NCI-H2107 (cell line): ENCODE measurements around the gene NEK4.
"Not testable (repeated sequence)": the region's sequence is repeated elsewhere in the genome, so short reads cannot be mapped to it uniquely, and the experiment has no call there.

ENCODE experiments used
- DNase-seq: peaks from one replicate; lab custom pipeline; 2025; lab: John Stamatoyannopoulos, UW

The NEK4 gene

DNA sequence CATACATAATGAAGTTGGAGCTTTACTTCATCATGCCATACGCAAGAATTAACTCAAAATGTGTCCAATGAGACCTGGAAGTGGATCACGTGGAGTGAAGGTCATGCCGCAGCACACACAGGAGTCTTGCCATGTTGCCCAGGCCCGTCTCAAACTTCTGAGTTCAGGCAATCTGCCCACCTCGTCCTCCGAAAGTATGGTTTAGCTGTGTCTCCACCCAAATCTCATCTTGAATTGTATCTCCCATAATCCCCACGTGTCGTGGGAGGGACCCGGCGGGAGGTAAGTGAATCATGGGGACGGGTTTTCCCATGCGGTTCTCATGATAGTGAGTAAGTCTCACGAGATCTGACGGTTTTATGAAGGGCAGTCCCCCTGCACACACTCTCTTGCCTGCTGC, 39.1 kb downstream of the NEK4 start:
- DNase-seq: no peak

DNA sequence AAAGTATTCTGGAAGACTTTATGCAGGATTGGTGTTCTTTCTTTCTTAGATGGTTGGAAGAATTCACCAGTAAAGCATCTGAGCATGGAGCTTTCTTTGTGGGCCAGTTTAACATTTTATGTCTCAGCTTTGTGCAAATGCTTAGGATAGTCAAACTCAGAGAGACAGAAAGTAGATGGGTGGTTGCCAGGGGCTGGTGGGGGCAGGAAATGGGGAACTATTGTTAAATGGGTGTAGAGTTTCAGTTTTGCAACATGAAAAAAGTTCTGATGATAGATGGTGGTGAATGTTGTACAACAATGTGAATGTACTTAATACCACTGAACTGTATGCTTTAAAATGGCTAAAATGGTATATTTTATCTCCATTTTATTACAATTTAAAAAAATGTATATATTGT, 40.1 kb downstream of the NEK4 start:
- no peak for DNase-seq

DNA sequence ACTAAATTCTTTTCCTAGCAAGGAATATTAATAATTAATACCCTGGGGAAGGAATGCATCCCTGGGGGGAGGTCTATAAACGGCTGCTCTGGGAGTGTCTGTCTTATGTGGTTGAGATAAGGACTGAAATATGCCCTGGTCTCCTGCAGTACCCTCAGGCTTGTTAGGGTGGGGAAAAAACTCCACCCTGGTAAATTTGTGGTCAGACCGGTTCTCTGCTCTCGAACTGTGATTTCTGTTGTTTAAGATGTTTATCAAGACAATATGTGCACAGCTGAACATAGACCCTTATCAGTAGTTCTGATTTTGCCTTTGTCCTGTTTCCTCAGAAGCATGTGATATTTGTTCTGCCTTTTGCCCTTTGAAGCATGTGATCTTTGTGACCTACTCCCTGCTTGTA, 42.0 kb downstream of the NEK4 start:
- not testable (repeated sequence) for DNase-seq

DNA sequence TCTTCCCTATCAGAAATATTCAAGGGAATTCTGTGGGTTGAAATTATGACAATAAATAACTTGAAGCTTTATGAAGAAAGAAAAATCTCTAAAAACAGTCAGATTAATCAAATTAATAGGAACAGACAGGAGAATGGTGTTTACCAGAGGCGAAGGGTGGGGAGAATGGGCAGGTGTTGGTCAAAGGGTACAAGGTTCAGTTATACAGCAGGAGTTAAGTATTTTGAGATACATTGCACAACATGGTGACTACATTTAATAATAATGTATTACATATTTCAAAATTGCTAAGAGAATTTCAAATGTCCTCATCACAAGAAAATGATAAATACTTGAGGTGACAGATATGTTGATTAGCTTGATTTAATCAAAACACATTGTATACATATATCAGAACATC, 46.2 kb downstream of the NEK4 start:
- no peak for DNase-seq

DNA sequence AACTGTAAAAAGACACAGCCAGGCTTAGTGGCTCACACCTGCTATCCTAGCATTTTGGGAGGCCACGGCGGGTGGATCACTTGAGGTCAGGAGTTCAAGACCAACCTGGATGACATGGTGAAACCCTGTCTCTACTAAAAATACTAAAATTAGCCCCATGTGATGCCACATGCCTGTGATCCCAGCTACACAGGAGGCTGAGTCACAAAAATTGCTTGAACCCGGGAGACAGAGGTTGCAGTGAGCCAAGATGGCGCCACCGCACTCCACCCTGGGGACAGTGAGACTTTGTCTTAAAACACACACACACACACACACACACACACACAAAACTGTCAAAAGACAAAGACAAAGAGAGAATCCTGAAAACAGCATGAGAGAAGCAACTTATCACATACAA, 46.8 kb downstream of the NEK4 start:
- DNase-seq: no peak

DNA sequence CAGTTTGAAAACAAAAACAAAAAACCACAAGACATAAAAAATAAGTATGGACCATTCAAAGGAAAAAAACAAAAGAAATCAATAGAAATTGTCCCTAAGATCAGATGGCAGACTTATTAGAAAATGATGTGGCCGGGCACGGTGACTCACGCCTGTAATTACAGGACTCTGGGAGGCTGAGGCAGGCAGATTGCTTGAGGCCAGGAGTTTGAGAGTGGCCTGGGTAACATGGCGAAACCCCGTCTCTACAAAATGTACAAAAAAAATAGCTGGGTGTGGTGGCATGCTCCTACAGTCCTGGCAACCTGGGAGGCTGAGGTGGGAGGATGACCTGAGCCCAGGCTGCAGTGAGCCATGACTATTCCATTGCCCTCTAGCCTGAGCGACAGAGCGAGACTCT, 48.2 kb downstream of the NEK4 start:
- DNase-seq: no peak

DNA sequence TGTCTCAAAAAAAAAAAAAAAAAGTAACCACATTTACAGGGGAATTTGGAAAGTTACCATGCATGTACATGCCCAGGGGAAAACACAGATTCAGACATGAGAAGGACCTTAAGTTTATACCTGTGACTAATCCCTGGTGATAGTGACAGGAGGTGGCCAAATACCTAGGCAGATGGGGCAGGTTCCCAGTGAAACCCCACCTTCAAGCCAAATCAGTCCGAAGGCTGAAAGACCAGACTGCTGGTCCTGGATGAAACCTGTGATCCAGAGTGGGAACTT, 49.1 kb downstream of the NEK4 start:
- DNase-seq: no peak

DNA sequence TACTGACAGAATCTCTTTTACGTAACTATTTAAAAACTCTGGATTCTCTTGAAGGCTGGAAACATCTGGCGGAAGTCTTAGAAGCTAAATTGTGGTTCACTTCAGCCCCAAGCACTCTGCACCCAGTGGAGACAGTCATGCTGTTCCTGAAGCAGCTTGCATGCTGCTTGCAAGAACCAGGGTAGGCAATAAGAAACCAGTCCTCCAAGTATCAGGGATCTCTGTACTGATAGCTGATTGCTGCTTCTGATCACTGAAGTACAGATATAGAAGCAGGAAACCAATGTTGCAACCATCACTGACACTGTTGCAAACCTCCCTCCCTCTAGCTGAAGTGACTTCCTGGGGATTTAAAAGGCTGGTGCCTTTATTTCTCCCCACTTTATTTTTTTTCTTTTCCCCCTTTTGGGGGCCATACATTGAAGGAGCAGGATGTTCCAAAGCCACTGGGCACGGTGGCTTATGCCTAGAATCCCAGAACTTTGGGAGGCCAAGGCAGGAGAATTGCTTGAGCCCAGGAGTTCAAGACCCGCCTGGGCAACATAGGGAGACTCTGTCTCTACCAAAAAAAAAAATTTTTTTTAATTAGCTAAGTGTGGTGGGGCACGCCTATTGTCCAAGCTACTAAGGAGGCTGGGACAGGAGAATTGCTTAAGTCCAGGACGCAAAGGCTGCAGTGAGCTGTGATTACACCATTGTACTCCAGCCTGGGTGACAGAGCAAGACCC, 49.6 kb downstream of the NEK4 start:
- DNase-seq: no peak

DNA sequence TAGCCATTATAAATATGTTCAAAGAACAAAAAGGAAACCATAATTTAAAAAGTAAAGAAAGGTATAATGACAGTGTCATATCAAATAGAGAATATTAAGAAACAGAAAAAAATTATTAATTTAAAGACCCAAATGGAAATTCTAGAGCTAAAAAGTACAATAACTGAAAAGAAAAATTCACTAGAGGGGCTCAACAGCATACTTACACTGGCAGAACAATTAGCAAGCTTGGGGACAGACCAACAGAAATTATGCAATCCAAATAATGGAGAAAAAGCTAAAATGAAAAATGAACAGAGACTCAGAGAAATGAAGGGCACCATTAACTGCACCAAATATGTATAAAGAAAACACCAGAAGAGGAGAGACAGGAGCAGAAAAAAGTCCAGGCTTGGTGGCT, 51.1 kb downstream of the NEK4 start:
- no peak for DNase-seq

DNA sequence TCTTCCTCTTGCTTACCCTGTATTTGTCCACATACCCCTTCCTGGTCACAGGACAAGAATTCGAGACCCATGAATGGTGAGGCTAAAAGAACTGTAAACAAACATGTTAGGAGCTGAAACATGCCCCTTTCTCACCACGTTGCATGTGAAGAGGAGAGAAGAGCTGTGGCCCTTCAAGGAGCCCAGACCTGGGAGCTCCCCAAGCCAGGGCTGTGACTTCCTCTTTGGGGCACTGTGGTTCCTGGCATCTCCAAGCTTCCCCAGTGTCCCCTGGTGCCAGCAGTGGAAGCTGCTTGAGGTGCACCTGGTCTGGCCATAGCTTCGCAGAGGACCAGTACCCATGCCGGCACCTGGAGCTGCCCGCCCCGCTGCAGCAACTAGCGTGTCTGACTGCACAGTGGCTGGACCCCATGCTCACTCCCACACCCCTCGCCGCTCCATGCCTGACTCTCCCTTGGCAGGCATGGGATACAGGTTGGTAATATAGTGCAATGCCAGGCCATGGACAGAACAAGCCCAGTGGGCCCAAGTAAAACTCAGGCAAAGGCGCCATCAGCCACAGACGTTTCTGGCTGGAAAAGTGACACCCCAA, 54.9 kb downstream of the NEK4 start:
- no peak for DNase-seq

DNA sequence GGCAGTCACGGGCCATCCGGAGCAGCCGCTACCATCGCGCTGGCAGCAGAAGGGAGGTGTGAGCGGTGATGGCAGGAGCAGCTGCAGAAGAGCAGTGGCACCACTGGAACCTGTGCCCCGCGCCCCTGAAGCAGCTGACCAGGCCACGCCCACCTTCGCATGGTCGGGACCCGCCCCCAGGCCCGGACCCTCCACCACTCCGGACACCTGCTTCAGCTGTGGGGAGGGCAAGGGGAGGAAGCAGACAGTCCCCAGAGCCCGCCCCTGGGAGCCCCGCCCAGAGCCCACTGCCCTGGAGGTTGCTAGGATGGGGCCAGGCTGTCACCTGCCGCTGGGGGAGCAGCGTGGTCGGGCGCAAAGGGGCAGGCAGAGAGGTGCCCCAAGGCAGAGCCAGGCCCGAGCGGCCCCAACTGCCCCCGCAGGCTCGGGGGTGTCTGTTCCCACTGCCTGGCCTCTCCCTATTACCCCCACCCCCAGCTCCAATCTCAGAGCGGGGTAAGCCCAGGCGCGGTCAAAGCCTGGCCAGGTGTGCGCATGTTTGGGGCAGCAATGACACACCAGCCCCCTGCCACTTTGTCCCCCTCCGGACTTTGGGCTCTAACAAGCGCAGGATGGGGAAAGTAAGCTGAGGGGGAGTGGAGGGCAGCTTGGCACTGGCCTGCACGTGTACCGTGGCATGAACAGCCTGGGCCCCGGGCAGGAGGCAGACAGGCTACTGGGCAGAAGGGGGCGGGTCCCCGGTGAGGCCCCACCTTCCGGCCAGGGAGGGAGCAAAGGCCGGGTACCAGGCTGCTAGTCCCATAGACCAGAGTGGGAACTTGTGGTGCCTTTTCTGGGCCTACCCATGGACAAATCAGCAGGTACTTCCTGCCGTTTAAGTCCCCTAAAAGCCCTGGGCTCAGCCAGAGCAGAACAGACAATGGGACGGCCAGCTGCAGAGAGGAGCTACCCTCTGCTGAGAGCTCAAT, 56.1 kb downstream of the NEK4 start:
- no peak for DNase-seq

DNA sequence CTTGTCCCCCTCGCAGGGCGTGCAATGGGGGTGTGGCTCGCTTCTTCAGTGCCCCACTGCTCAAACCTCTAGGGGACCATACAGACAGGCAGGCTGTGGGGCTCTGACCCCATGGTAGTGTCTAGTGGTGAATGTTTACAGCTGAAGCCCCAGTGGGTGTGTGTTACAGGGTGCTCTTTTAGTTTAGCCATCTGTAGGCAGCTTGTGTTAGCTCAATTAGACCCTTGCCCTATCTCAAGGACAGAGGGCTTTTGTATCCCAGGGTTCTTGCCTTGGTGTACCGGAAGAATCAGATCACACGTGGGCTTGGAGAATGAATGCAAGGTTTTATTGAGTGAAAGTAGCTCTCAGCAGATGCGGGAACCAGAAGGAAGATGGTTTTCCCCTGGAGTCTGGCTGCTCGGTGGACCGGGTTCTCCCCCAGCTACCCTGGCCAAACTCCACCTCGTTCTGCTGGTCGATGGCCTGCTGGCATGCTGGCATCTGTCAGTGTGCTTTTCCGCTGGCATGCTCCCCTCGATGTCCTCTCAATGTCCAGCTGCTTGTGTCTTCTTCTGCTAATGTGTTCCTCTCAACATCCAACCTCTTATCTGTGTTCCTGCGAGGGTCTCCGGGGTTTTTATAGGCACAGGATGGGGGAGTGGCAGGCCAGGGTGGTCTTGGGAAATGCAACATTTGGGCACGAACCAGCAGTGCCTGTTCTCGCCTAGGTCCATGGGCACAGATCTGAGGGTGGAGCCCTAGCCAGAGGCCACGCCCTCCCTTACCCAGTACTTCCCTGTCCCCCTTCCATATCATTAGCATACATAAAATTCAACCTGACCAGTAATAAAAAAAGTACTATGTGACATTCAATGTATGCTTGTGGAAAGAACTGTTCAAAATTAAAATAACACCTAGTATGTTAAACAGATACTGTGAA, 58.2 kb downstream of the NEK4 start:
- DNase-seq: no peak

DNA sequence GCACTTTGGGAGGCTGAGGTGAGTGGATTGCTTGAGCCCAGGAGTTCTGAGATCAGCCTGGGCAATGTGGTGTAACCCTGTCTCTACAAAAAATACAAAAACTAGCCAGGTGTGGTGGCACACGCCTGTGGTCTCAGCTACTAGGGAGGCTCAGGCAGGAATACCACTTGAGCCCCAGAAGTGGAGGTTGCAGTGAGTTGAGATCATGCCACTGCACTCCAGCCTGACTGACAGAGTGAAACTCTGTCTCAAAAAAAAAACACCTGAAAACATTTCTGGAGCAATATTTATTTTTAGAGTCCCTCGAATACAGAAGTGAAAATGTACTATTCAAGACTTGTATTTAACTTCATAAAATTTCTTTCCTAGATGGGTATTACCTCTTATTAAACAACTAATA, 60.2 kb downstream of the NEK4 start:
- no peak for DNase-seq

DNA sequence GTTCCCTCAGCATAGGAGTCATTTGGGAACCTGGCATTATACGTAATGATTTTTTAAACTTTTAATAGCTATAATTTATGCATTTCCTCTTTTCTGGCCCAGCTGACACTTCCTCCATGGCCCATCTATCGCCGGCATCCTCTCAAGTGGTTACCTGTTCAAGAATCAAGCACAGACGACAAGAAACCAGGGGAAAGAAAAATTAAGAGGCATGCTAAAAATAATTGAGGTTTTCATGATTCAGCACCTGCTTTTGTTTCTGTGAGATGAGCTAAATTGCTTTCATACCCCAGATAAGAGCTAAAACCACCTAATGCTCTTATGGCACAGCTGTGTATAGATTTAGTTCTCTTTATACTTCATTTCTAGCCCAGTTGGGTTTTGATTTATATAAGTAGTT, 63.2 kb downstream of the NEK4 start:
- DNase-seq: no peak

DNA sequence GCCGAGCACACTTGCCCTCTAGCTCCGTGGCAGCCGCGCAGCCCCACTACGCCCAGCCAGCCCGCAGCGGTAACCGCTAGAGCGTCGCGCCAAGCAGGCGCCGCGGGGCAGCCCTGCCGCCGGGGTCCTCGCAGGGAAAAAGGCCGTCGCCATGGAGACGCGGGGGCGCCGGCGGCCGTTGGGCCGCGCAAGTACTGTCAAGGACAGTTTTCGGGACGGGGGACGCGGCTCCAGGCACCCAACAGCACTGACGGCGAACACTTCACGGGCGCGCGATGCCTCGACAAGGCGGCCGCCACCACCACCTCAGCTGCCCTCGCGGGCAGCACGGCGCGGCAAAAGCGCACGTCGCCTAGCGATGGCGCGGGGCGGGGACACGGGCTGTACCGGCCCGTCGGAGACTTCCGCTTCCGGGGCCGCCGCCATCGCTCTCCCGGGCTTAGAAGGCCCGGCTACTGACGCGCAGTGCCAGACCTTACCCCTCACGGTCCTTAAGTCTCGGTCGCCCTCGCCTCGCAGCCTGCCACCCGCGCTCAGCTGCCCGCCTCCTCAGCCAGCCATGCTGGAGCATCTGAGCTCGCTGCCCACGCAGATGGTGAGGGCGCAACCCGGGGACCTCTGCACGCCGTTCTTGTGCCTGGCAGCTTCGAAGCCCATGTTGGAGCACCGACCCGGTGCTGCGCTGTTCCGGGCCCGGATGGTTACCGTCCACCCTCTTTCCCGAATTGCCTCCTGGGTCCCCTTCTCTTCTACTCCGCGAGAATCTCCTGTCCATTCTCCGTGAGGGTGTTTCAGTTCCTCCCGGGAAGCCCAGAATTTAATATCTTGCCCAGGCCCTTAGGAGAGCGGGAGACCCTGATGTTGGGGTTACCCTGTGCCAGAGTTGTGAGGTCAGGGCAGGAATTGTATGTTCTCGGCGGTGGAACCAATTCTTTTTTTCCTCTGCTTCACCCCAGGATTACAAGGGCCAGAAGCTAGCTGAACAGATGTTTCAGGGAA, 64.8 kb downstream of the NEK4 start, which contains the start of the genes GLT8D1 and SPCS1:
GLT8D1 (minus strand) TSS at position 104 of the 999 bp plus-strand sequence. CDS start 5,331 bp downstream, outside the sequence.
SPCS1 (plus strand) TSS at position 419 of the 999 bp plus-strand sequence; CDS start at position 560, 141 bp downstream.
- DNase-seq: no peak

DNA sequence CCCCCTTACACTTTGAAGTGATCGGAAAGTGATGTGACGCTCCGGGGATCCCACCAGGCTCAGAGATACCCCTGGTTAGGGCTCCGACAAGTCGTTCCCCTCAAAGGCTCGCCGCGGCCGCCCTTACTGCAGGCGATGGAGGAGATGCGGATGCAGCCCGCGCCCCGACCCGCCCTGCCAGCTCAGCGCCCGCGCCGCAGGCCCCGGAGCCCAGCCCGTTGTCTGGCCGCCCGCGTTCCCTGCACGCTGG, 65.4 kb downstream of the NEK4 start:
- DNase-seq: no peak

DNA sequence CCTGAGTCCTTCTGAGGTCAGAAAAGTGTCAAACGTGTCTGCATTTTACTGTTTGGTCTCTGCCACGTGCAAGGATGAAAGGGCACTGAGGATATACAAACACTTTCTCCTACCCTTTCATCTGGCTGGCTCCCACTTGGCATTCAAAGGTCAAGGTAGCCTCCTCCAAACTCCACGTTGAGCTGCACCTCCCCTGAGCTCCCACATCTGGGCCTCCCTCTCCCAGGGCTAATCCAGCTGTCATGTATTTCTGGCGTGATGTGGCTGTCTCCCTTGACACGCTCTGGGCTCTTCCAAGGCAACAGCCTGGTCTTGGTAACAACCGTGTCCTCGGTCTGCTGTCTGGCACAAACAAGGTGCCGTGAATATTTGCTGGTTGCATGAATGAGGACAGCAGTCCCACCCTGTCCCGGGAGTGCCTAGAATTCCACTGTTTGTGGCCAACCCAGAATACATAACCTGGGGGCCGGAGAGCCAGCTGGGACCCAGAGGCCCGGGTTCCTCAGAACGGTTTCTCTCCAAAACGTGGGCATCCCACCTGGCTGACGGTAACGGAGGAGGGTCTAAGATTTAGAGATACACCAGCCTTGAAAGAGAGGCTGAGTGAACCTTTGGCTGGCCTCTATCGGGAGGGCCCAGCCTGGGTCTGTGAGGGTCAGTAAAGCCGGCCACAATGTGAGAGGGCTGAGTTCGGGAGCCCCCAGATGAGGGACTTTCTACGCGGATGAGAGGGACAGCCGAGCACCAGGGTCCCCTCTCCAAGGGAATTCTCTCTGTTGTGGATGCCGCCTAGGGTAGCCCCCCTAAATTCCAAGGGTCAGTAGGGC, 65.9 kb downstream of the NEK4 start:
- DNase-seq: no peak

DNA sequence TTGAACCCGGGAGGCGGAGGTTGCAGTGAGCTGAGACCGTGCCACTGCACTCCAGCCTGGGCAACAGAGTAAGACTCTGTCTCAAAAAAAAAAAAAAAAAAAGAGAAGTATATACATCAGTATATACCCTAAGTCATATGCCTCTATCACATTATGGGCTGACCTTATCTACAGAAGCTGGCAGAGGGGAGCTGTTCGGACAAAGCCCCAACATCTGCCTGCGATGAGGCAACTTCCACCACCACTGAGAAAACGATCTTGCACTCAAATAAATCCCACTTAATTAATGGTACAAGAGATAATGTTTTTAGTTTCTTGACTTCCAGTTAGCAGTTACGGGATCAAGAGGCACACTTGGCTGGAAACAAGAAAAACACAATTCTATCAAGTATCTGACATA, 67.4 kb downstream of the NEK4 start:
- no peak for DNase-seq

DNA sequence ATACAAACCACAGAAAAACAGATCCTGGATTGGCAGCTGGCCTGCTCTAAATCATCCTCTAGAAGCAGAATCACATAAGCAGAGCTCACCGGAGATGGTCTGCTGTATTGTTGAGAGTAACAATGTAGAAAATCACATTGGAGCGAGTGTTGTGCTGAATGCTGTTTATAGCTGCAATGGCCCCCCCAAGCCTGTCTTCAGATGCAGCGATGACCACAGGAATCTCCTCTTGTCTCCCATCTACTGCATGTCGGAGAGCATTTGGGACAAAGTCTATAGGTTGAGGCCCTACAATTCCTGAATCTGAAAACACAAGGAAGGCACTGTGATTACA, 73.1 kb downstream of the NEK4 start:
- DNase-seq: no peak
